Measurements from ENCODE around the gene MYO1B. TPM values are rescaled to one million over a fixed set of nuclear protein-coding genes. Genes with fewer than 3 reads are reported as not detected.

MYO1B gene
- total RNA-seq, 5 donors from 2014 or later (not counting 1 experiment from before 2014, with no cell fraction given) = 0.39 to 1.3 (median 0.73) TPM

GRCh38 chr2:191250400-191250799 lies 5.2 kb downstream of the MYO1B start:
- Histone ChIP-seq H3K4me1 (ENCODE audit: control insufficient read depth in 1 of 2, extremely low read depth in 1 of 2, insufficient read depth in 2 of 2, low read length in 2 of 2) (peaks cover 0 to 6% of the 10 kb centered on the region in 2 experiments), H3K36me3 (ENCODE audit: control insufficient read depth in 2 of 2, extremely low read depth in 1 of 2, insufficient read depth in 1 of 2, low read length in 1 of 2) (no peaks in the 10 kb centered on the region), H3K4me3 (ENCODE audit: control insufficient read depth in 1 of 2, extremely low read depth in 1 of 2, low read length in 1 of 2) (no peak overlapping the region), H3K9me3 (no peaks in the 10 kb centered on the region), H3K27ac (ENCODE audit: low read length) (no peak overlapping the region), H3K27me3 (replicated peaks in 1 of 2; ENCODE audit: control insufficient read depth in 2 of 2, extremely low read depth in 1 of 2, insufficient read depth in 2 of 2, low read length in 1 of 2) (peaks cover 0 to 11% of the 10 kb centered on the region in 2 experiments)
- H3K36me3 Mint-ChIP-seq = no peaks in the 10 kb centered on the region
- DNase-seq (no peak), ATAC-seq (replicated peaks in 1 of 4) (no peak)
- no CpG with 5 or more reads among the region's 1 CpG for WGBS (ENCODE audit: insufficient coverage)
- peaks cover 4 to 11% (median 5%) of the 10 kb centered on the region in 3 donors for H3K4me1 Mint-ChIP-seq
- H3K27ac Mint-ChIP-seq = no peak overlapping the region
- peaks cover 8 to 15% of the 10 kb centered on the region in 2 donors for H3K27me3 Mint-ChIP-seq
- POLR2A ChIA-PET = interaction anchor here in 1 of 2 donors (0.6 kb wide), 1 partner anchor 263 kb away, joined by 3 read pairs; no protein-coding TSS in a partner anchor
- CTCF ChIA-PET = no interaction called here
- H3K4me3 Mint-ChIP-seq = no peak overlapping the region
- no peaks in the 10 kb centered on the region for H3K9me3 Mint-ChIP-seq

GRCh38 chr2:191250986-191251385 lies 5.8 kb downstream of the MYO1B start:
- POLR2A ChIA-PET = interaction anchor here in 1 of 2 donors (1.0 kb wide), 1 partner anchor 23 kb away, joined by 12 read pairs; no protein-coding TSS in a partner anchor
- CTCF ChIA-PET = interaction anchor here in 1 of 2 donors (0.5 kb wide), 1 partner anchor 276 kb away, joined by 5 read pairs; no protein-coding TSS in a partner anchor

GRCh38 chr2:191252699-191253098 lies 7.5 kb downstream of the MYO1B start:
- Histone ChIP-seq H3K27ac (ENCODE audit: low read length) (no peak overlapping the region), H3K4me3 (ENCODE audit: control insufficient read depth in 1 of 2, extremely low read depth in 1 of 2, low read length in 1 of 2) (no peak overlapping the region), H3K36me3 (ENCODE audit: control insufficient read depth in 2 of 2, extremely low read depth in 1 of 2, insufficient read depth in 1 of 2, low read length in 1 of 2) (no peaks in the 10 kb centered on the region), H3K4me1 (ENCODE audit: control insufficient read depth in 1 of 2, extremely low read depth in 1 of 2, insufficient read depth in 2 of 2, low read length in 2 of 2) (no peaks in the 10 kb centered on the region), H3K9me3 (no peaks in the 10 kb centered on the region), H3K27me3 (replicated peaks in 1 of 2; ENCODE audit: control insufficient read depth in 2 of 2, extremely low read depth in 1 of 2, insufficient read depth in 2 of 2, low read length in 1 of 2) (no peaks in the 10 kb centered on the region)
- Mint-ChIP-seq H3K27me3 (no peaks in the 10 kb centered on the region), H3K4me1 (no peaks in the 10 kb centered on the region), H3K27ac (no peak overlapping the region), H3K9me3 (no peaks in the 10 kb centered on the region), H3K36me3 (no peaks in the 10 kb centered on the region), H3K4me3 (no peak overlapping the region)
- WGBS (ENCODE audit: insufficient coverage) = 100% methylated on average over 2 of the region's 2 CpGs
- ChIA-PET CTCF (interaction anchor here in 1 of 2 donors (0.6 kb wide), 1 partner anchor 248 kb away, joined by 3 read pairs; no protein-coding TSS in a partner anchor), POLR2A (no interaction called here)
- ATAC-seq (replicated peaks in 1 of 4) = no peak
- no peak for DNase-seq

More at GRCh38 chr2:191250986-191251385, 5.8 kb downstream of the MYO1B start:
- H3K9me3 Mint-ChIP-seq = no peaks in the 10 kb centered on the region
- 84% methylated on average over 4 of the region's 5 CpGs for WGBS (ENCODE audit: insufficient coverage)
- Histone ChIP-seq H3K4me1 (ENCODE audit: control insufficient read depth in 1 of 2, extremely low read depth in 1 of 2, insufficient read depth in 2 of 2, low read length in 2 of 2) (peaks cover 0 to 3% of the 10 kb centered on the region in 2 experiments), H3K9me3 (no peaks in the 10 kb centered on the region), H3K27me3 (replicated peaks in 1 of 2; ENCODE audit: control insufficient read depth in 2 of 2, extremely low read depth in 1 of 2, insufficient read depth in 2 of 2, low read length in 1 of 2) (peaks cover 0 to 7% of the 10 kb centered on the region in 2 experiments), H3K4me3 (ENCODE audit: control insufficient read depth in 1 of 2, extremely low read depth in 1 of 2, low read length in 1 of 2) (no peak overlapping the region), H3K36me3 (ENCODE audit: control insufficient read depth in 2 of 2, extremely low read depth in 1 of 2, insufficient read depth in 1 of 2, low read length in 1 of 2) (no peaks in the 10 kb centered on the region), H3K27ac (ENCODE audit: low read length) (no peak overlapping the region)
- H3K36me3 Mint-ChIP-seq = no peaks in the 10 kb centered on the region
- ATAC-seq (replicated peaks in 1 of 4) (no peak), DNase-seq (no peak)
- H3K4me1 Mint-ChIP-seq = peaks cover 4 to 11% (median 5%) of the 10 kb centered on the region in 3 donors
- H3K4me3 Mint-ChIP-seq = no peak overlapping the region
- peaks cover 8 to 13% of the 10 kb centered on the region in 2 donors for H3K27me3 Mint-ChIP-seq
- H3K27ac Mint-ChIP-seq = no peak overlapping the region

GRCh38 chr2:191253476-191253875 lies 8.3 kb downstream of the MYO1B start:
- H3K4me3 Mint-ChIP-seq = no peak overlapping the region
- no peaks in the 10 kb centered on the region for H3K4me1 Mint-ChIP-seq
- CTCF ChIA-PET = interaction anchor here in 1 of 2 donors (0.6 kb wide), 1 partner anchor 249 kb away, joined by 3 read pairs; no protein-coding TSS in a partner anchor

GRCh38 chr2:191255271-191255670 lies 10.1 kb downstream of the MYO1B start:
- H3K27ac ChIP-seq (ENCODE audit: low read length) = no peak overlapping the region
- H3K4me1 ChIP-seq (ENCODE audit: control insufficient read depth in 1 of 2, extremely low read depth in 1 of 2, insufficient read depth in 2 of 2, low read length in 2 of 2) = no peaks in the 10 kb centered on the region
- Mint-ChIP-seq H3K27me3 (peaks cover 0 to 3% of the 10 kb centered on the region in 2 donors), H3K27ac (no peak overlapping the region), H3K4me3 (no peak overlapping the region), H3K9me3 (no peaks in the 10 kb centered on the region), H3K4me1 (no peaks in the 10 kb centered on the region), H3K36me3 (no peaks in the 10 kb centered on the region)
- no peaks in the 10 kb centered on the region for H3K36me3 ChIP-seq (ENCODE audit: control insufficient read depth in 2 of 2, extremely low read depth in 1 of 2, insufficient read depth in 1 of 2, low read length in 1 of 2)
- no peaks in the 10 kb centered on the region for H3K27me3 ChIP-seq (replicated peaks in 1 of 2; ENCODE audit: control insufficient read depth in 2 of 2, extremely low read depth in 1 of 2, insufficient read depth in 2 of 2, low read length in 1 of 2)
- ATAC-seq (replicated peaks in 1 of 4) (no peak), DNase-seq (no peak)
- 97% methylated on average over 4 of the region's 4 CpGs for WGBS (ENCODE audit: insufficient coverage)
- no peak overlapping the region for H3K4me3 ChIP-seq (ENCODE audit: control insufficient read depth in 1 of 2, extremely low read depth in 1 of 2, low read length in 1 of 2)
- CTCF ChIA-PET = no interaction called here
- POLR2A ChIA-PET = no interaction called here
- no peaks in the 10 kb centered on the region for H3K9me3 ChIP-seq

More at GRCh38 chr2:191253476-191253875, 8.3 kb downstream of the MYO1B start:
- H3K36me3 Mint-ChIP-seq = no peaks in the 10 kb centered on the region
- no peaks in the 10 kb centered on the region for H3K36me3 ChIP-seq (ENCODE audit: control insufficient read depth in 2 of 2, extremely low read depth in 1 of 2, insufficient read depth in 1 of 2, low read length in 1 of 2)
- no peak overlapping the region for H3K27ac ChIP-seq (ENCODE audit: low read length)
- no CpG with 5 or more reads among the region's 2 CpGs for WGBS (ENCODE audit: insufficient coverage)
- H3K4me1 ChIP-seq (ENCODE audit: control insufficient read depth in 1 of 2, extremely low read depth in 1 of 2, insufficient read depth in 2 of 2, low read length in 2 of 2) = no peaks in the 10 kb centered on the region
- H3K27ac Mint-ChIP-seq = no peak overlapping the region
- POLR2A ChIA-PET = no interaction called here
- no peaks in the 10 kb centered on the region for H3K27me3 ChIP-seq (replicated peaks in 1 of 2; ENCODE audit: control insufficient read depth in 2 of 2, extremely low read depth in 1 of 2, insufficient read depth in 2 of 2, low read length in 1 of 2)
- H3K9me3 ChIP-seq = no peaks in the 10 kb centered on the region
- no peaks in the 10 kb centered on the region for H3K9me3 Mint-ChIP-seq
- ATAC-seq (replicated peaks in 1 of 4) = no peak
- DNase-seq = no peak
- H3K27me3 Mint-ChIP-seq = no peaks in the 10 kb centered on the region
- H3K4me3 ChIP-seq (ENCODE audit: control insufficient read depth in 1 of 2, extremely low read depth in 1 of 2, low read length in 1 of 2) = no peak overlapping the region

- Mint-ChIP-seq H3K9me3 (no peaks in the 10 kb centered on the region), H3K4me3 (no peak overlapping the region), H3K27me3 (peaks cover 0 to 3% of the 10 kb centered on the region in 2 donors), H3K36me3 (no peaks in the 10 kb centered on the region), H3K27ac (no peak overlapping the region), H3K4me1 (no peaks in the 10 kb centered on the region)
- no peak overlapping the region for H3K4me3 ChIP-seq (ENCODE audit: control insufficient read depth in 1 of 2, extremely low read depth in 1 of 2, low read length in 1 of 2)
- H3K4me1 ChIP-seq (ENCODE audit: control insufficient read depth in 1 of 2, extremely low read depth in 1 of 2, insufficient read depth in 2 of 2, low read length in 2 of 2) = no peaks in the 10 kb centered on the region
- H3K27ac ChIP-seq (ENCODE audit: low read length) = no peak overlapping the region
- no peaks in the 10 kb centered on the region for H3K9me3 ChIP-seq
- no peaks in the 10 kb centered on the region for H3K27me3 ChIP-seq (replicated peaks in 1 of 2; ENCODE audit: control insufficient read depth in 2 of 2, extremely low read depth in 1 of 2, insufficient read depth in 2 of 2, low read length in 1 of 2)
- WGBS (ENCODE audit: insufficient coverage) = 100% methylated on average over 2 of the region's 7 CpGs
- CTCF ChIA-PET = interaction anchor here in 1 of 2 donors (0.7 kb wide), 2 partner anchors 47 to 59 kb away, joined by 3 read pairs; no protein-coding TSS in a partner anchor
- POLR2A ChIA-PET = interaction anchor here in 1 of 2 donors (0.5 kb wide), 1 partner anchor 829 kb away, joined by 3 read pairs; no protein-coding TSS in a partner anchor
- DNase-seq (no peak), ATAC-seq (replicated peaks in 1 of 4) (no peak)
- no peaks in the 10 kb centered on the region for H3K36me3 ChIP-seq (ENCODE audit: control insufficient read depth in 2 of 2, extremely low read depth in 1 of 2, insufficient read depth in 1 of 2, low read length in 1 of 2)
Measured at GRCh38 chr2:191255756-191256312, 10.6 kb downstream of the MYO1B start.
